ENCODE data around the gene SLX4IP. TPM values are rescaled to one million over a fixed set of nuclear protein-coding genes. Genes with fewer than 3 reads are reported as not detected.

The SLX4IP gene
- total RNA-seq, 1 experiment from 2014 or later = 7.4 TPM

DNA sequence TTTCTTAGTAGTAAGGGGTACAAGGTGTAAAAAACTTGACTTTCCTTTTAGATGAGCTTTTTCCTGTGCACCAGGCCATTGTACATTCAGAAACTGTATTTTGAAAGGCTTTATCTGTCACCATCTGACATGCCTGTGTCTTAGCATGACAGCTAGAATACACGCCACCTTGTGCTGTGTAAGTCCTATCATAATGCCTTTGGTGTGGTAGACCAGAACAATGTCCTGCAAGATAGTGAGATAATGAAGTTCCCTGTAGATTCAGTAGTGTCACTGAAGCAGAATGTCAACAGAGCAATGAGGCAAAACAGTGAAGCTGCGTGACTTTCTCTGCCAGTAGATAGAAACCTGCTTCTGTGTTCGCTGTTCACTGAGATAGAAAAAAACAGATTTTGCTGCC lies 132.9 kb downstream of the SLX4IP start (continued):
- TF ChIP-seq, protein P1, sequence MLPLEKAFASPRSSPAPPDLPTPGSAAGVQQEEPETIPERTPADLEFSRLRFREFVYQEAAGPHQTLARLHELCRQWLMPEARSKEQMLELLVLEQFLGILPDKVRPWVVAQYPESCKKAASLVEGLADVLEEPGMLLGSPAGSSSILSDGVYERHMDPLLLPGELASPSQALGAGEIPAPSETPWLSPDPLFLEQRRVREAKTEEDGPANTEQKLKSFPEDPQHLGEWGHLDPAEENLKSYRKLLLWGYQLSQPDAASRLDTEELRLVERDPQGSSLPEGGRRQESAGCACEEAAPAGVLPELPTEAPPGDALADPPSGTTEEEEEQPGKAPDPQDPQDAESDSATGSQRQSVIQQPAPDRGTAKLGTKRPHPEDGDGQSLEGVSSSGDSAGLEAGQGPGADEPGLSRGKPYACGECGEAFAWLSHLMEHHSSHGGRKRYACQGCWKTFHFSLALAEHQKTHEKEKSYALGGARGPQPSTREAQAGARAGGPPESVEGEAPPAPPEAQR (CRISPR knock-in tag; IDR thresholded peaks at IDR 0.05) = no peak
- TF ChIP-seq HMGA2 (CRISPR knock-in tag; IDR thresholded peaks at IDR 0.05) (no peak), EMX1 (CRISPR knock-in tag; IDR thresholded peaks at IDR 0.05) (no peak), ZNF423 (CRISPR knock-in tag; IDR thresholded peaks at IDR 0.05) (no peak), SMAD3 (CRISPR knock-in tag; IDR thresholded peaks at IDR 0.05; ENCODE audit: borderline replicate concordance) (no peak)

DNA sequence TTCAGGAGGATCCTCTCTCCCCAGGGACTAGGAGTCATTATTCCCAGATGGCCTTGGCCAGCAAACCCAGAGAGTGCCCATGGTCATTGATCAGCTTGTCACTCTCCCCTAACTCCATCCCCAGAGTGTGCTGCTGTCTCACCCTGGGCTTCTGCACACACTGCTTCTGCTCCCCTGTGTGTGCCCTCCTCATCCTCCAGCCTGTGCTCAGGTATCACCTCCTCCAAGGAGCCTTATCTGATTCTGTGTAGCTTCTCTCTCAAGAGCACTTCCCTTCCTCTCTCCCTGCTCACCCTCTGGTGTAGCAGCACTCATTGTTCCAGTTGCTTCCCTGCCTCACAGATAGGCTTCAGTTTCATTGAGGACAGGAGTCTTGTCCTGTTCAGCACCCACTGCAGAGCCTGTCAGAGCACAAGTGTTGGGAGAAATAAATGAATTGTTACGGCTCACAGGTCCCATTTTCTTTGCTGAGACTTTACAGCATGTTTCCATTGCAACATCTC lies 136.3 kb downstream of the SLX4IP start:
- no peak for DNase-seq (ENCODE audit: low spot score)
- TF ChIP-seq IRF2 (CRISPR knock-in tag; IDR thresholded peaks at IDR 0.05; ENCODE audit: borderline replicate concordance, low read depth) (no peak), JAZF1 (CRISPR knock-in tag; IDR thresholded peaks at IDR 0.05) (no peak), GTF2I (CRISPR knock-in tag; conservative IDR thresholded peaks at IDR 0.05) (no peak), ESRRA (CRISPR knock-in tag; IDR thresholded peaks at IDR 0.05; ENCODE audit: borderline replicate concordance) (no peak)
- TF ChIP-seq, protein P2, sequence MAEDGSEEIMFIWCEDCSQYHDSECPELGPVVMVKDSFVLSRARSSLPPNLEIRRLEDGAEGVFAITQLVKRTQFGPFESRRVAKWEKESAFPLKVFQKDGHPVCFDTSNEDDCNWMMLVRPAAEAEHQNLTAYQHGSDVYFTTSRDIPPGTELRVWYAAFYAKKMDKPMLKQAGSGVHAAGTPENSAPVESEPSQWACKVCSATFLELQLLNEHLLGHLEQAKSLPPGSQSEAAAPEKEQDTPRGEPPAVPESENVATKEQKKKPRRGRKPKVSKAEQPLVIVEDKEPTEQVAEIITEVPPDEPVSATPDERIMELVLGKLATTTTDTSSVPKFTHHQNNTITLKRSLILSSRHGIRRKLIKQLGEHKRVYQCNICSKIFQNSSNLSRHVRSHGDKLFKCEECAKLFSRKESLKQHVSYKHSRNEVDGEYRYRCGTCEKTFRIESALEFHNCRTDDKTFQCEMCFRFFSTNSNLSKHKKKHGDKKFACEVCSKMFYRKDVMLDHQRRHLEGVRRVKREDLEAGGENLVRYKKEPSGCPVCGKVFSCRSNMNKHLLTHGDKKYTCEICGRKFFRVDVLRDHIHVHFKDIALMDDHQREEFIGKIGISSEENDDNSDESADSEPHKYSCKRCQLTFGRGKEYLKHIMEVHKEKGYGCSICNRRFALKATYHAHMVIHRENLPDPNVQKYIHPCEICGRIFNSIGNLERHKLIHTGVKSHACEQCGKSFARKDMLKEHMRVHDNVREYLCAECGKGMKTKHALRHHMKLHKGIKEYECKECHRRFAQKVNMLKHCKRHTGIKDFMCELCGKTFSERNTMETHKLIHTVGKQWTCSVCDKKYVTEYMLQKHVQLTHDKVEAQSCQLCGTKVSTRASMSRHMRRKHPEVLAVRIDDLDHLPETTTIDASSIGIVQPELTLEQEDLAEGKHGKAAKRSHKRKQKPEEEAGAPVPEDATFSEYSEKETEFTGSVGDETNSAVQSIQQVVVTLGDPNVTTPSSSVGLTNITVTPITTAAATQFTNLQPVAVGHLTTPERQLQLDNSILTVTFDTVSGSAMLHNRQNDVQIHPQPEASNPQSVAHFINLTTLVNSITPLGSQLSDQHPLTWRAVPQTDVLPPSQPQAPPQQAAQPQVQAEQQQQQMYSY (CRISPR knock-in tag; IDR thresholded peaks at IDR 0.05) = no peak
- TF ChIP-seq, protein P3, sequence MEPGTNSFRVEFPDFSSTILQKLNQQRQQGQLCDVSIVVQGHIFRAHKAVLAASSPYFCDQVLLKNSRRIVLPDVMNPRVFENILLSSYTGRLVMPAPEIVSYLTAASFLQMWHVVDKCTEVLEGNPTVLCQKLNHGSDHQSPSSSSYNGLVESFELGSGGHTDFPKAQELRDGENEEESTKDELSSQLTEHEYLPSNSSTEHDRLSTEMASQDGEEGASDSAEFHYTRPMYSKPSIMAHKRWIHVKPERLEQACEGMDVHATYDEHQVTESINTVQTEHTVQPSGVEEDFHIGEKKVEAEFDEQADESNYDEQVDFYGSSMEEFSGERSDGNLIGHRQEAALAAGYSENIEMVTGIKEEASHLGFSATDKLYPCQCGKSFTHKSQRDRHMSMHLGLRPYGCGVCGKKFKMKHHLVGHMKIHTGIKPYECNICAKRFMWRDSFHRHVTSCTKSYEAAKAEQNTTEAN (CRISPR knock-in tag; IDR thresholded peaks at IDR 0.05) = no peak
- TF ChIP-seq, protein P4, sequence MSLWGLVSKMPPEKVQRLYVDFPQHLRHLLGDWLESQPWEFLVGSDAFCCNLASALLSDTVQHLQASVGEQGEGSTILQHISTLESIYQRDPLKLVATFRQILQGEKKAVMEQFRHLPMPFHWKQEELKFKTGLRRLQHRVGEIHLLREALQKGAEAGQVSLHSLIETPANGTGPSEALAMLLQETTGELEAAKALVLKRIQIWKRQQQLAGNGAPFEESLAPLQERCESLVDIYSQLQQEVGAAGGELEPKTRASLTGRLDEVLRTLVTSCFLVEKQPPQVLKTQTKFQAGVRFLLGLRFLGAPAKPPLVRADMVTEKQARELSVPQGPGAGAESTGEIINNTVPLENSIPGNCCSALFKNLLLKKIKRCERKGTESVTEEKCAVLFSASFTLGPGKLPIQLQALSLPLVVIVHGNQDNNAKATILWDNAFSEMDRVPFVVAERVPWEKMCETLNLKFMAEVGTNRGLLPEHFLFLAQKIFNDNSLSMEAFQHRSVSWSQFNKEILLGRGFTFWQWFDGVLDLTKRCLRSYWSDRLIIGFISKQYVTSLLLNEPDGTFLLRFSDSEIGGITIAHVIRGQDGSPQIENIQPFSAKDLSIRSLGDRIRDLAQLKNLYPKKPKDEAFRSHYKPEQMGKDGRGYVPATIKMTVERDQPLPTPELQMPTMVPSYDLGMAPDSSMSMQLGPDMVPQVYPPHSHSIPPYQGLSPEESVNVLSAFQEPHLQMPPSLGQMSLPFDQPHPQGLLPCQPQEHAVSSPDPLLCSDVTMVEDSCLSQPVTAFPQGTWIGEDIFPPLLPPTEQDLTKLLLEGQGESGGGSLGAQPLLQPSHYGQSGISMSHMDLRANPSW (CRISPR knock-in tag; conservative IDR thresholded peaks at IDR 0.05; ENCODE audit: low read depth) = no peak
- TF ChIP-seq, protein P5, sequence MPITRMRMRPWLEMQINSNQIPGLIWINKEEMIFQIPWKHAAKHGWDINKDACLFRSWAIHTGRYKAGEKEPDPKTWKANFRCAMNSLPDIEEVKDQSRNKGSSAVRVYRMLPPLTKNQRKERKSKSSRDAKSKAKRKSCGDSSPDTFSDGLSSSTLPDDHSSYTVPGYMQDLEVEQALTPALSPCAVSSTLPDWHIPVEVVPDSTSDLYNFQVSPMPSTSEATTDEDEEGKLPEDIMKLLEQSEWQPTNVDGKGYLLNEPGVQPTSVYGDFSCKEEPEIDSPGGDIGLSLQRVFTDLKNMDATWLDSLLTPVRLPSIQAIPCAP (CRISPR knock-in tag; IDR thresholded peaks at IDR 0.05) = no peak

DNA sequence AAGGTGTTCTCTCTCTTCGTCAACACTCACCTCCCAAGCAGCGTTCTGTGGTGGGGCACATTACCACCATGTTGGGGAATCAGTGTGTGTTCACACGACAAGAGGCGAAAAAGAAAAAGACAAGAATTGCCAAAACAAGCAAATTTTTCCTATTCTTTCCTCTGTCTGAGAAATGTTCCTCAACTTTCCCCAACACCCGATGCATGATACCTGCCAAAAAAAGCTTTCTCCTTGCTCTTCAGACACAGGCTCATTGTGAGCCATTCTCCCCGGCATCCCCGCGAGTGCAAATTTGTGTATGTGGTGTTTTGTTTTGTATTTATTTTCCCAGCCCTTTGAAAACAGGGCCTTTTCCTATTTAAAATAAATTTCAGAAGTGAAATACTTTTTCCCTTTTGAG lies 137.7 kb downstream of the SLX4IP start:
- ChIA-PET CTCF (no interaction called here), POLR2A (no interaction called here)
- 0 out of 2 replicates have a peak overlapping the region, but pooled peaks have one; percentile 5 for H3K27ac Mint-ChIP-seq
- DNase-seq (ENCODE audit: low spot score) (no peak), ATAC-seq (no peak)
- peaks cover 8% of the 10 kb centered on the region for H3K4me1 Mint-ChIP-seq
- 0 out of 2 replicates have a peak, but pooled peaks cover under 1% of the 10 kb centered on the region for H3K9me3 Mint-ChIP-seq
- H3K27me3 Mint-ChIP-seq (ENCODE audit: low read depth) = no peaks in the 10 kb centered on the region
- peaks cover 15% of the 10 kb centered on the region for H3K36me3 Mint-ChIP-seq
- no peak overlapping the region for H3K4me3 Mint-ChIP-seq
- TF ChIP-seq JUN (CRISPR knock-in tag; IDR thresholded peaks at IDR 0.05) (no peak), ZNF232 (CRISPR knock-in tag; IDR thresholded peaks at IDR 0.05) (no peak)
- TF ChIP-seq, protein P6, sequence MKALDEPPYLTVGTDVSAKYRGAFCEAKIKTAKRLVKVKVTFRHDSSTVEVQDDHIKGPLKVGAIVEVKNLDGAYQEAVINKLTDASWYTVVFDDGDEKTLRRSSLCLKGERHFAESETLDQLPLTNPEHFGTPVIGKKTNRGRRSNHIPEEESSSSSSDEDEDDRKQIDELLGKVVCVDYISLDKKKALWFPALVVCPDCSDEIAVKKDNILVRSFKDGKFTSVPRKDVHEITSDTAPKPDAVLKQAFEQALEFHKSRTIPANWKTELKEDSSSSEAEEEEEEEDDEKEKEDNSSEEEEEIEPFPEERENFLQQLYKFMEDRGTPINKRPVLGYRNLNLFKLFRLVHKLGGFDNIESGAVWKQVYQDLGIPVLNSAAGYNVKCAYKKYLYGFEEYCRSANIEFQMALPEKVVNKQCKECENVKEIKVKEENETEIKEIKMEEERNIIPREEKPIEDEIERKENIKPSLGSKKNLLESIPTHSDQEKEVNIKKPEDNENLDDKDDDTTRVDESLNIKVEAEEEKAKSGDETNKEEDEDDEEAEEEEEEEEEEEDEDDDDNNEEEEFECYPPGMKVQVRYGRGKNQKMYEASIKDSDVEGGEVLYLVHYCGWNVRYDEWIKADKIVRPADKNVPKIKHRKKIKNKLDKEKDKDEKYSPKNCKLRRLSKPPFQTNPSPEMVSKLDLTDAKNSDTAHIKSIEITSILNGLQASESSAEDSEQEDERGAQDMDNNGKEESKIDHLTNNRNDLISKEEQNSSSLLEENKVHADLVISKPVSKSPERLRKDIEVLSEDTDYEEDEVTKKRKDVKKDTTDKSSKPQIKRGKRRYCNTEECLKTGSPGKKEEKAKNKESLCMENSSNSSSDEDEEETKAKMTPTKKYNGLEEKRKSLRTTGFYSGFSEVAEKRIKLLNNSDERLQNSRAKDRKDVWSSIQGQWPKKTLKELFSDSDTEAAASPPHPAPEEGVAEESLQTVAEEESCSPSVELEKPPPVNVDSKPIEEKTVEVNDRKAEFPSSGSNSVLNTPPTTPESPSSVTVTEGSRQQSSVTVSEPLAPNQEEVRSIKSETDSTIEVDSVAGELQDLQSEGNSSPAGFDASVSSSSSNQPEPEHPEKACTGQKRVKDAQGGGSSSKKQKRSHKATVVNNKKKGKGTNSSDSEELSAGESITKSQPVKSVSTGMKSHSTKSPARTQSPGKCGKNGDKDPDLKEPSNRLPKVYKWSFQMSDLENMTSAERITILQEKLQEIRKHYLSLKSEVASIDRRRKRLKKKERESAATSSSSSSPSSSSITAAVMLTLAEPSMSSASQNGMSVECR (CRISPR knock-in tag; IDR thresholded peaks at IDR 0.05; ENCODE audit: borderline replicate concordance) = no peak
- TF ChIP-seq, protein P7, sequence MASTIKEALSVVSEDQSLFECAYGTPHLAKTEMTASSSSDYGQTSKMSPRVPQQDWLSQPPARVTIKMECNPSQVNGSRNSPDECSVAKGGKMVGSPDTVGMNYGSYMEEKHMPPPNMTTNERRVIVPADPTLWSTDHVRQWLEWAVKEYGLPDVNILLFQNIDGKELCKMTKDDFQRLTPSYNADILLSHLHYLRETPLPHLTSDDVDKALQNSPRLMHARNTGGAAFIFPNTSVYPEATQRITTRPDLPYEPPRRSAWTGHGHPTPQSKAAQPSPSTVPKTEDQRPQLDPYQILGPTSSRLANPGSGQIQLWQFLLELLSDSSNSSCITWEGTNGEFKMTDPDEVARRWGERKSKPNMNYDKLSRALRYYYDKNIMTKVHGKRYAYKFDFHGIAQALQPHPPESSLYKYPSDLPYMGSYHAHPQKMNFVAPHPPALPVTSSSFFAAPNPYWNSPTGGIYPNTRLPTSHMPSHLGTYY (CRISPR knock-in tag; IDR thresholded peaks at IDR 0.05) = no peak

More for the DNA sequence above, 136.3 kb downstream of the SLX4IP start:
- no peaks in the 10 kb centered on the region for H3K27me3 Mint-ChIP-seq (ENCODE audit: low read depth)
- H3K9me3 Mint-ChIP-seq = peaks cover 9% of the 10 kb centered on the region; the same call in 1 of the 2 replicates
- peaks cover 28% of the 10 kb centered on the region for H3K36me3 Mint-ChIP-seq
- 0 out of 2 replicates have a peak overlapping the region, but pooled peaks have one; percentile 0 for H3K27ac Mint-ChIP-seq
- peaks cover 14% of the 10 kb centered on the region for H3K4me1 Mint-ChIP-seq
- CTCF ChIA-PET = interaction anchor here (0.7 kb wide), 1 partner anchor 40 kb away, joined by 3 read pairs; no protein-coding TSS in a partner anchor
- POLR2A ChIA-PET = no interaction called here
- no peak overlapping the region for H3K4me3 Mint-ChIP-seq
- peak; percentile 32; the same call in 1 of the 2 replicates for ATAC-seq

All from WTC11 (cell line).